Ascending aorta (tissue), 2 donors: Measurements from ENCODE around the gene ARHGAP45. TPM values are rescaled to one million over a fixed set of nuclear protein-coding genes. Genes with fewer than 3 reads are reported as not detected.
"Not testable (repeated sequence)": the region's sequence is repeated elsewhere in the genome, so short reads cannot be mapped to it uniquely, and the experiment has no call there.

Experiments
- DNase-seq, 2 donors: peaks; one replicate each; pipeline ENCODE4 v3.0.0-alpha.2; 2019; ENCODE audit warnings: low spot score in 2 of 2
- H3K27ac ChIP-seq, 2 donors: fragments of 200-600 bp; sonication (generic); one replicate each; pipeline ENCODE4 v1.5.1; 2016 to 2017; ENCODE audit warnings: mild to moderate bottlenecking in 1 of 2
- H3K27me3 ChIP-seq: fragments of 200-600 bp; sonication (generic); one replicate; pipeline ENCODE4 v1.5.1; 2017
- H3K36me3 ChIP-seq, 2 donors: fragments of 200-600 bp; sonication (generic); one replicate each; pipeline ENCODE4 v1.5.1; 2016
- H3K4me1 ChIP-seq, 2 donors: fragments of 200-600 bp; sonication (generic); one replicate each; pipeline ENCODE4 v1.5.1; 2016 to 2017; ENCODE audit warnings: mild to moderate bottlenecking in 1 of 2
- H3K4me3 ChIP-seq, 2 donors: fragments of 200-600 bp; sonication (generic); one replicate each; pipeline ENCODE4 v1.5.1; 2016 to 2017; ENCODE audit warnings: mild to moderate bottlenecking in 1 of 2
- H3K9me3 ChIP-seq, 2 donors: fragments of 200-600 bp; sonication (generic); one replicate each; pipeline ENCODE4 v1.5.1; 2016
- CTCF ChIP-seq, 3 experiments: fragments of 200-600 bp in 2 of 3; fragments of 450-650 bp in 1 of 3; sonication (generic) in 2 of 3; IDR thresholded peaks; one replicate each; pipeline ENCODE4 v1.5.1; 2016 to 2019; ENCODE audit warnings: antibody characterized with exemption in 3 of 3, mild to moderate bottlenecking in 1 of 3, moderate library complexity in 1 of 3
- intact Hi-C: fragments of 100-400 bp; cut with DNase I; formaldehyde crosslinking; loops from one replicate; pipeline ENCODE4 v1.15.1; 2023
- total RNA-seq: library from RNA; depleted of rRNA; stranded (reverse); fragments of >200 nt; gene quantifications from one replicate; pipeline ENCODE4 v1.1.0, GENCODE V29; 2016

Gene ARHGAP45
- total RNA-seq, 1 donor from 2014 or later = 66.5 TPM

- peak overlapping the region; percentile 79 to 95 for H3K27ac ChIP-seq
- peaks cover 83 to 88% of the 10 kb centered on the region in 2 donors for H3K36me3 ChIP-seq
- no peaks in the 10 kb centered on the region for H3K9me3 ChIP-seq
- peak overlapping the region in 1 of 2 donors; percentile 38 for H3K4me3 ChIP-seq
- peak; percentile 81 to 97 for DNase-seq
- H3K27me3 ChIP-seq = no peaks in the 10 kb centered on the region
- peak; percentile 95 to 98 (median 95) for TF ChIP-seq CTCF (IDR thresholded peaks at IDR 0.05)
- peaks cover 6 to 16% of the 10 kb centered on the region in 2 donors for H3K4me1 ChIP-seq
- intact Hi-C loops = loop anchor here (1.0 to 5.0 kb wide), 2 partner anchors 79 to 127 kb away; no protein-coding TSS in a partner anchor
Measured at GRCh38 chr19:1113030-1113985, 46.3 kb downstream of the ARHGAP45 start.

- intact Hi-C loops = loop anchor here (1.0 to 5.0 kb wide), 2 partner anchors 78 to 126 kb away; no protein-coding TSS in a partner anchor
- Histone ChIP-seq H3K27ac (peak overlapping the region; percentile 79 to 95), H3K36me3 (peaks cover 85 to 87% of the 10 kb centered on the region in 2 donors), H3K4me3 (peak overlapping the region in 1 of 2 donors; percentile 38), H3K9me3 (no peaks in the 10 kb centered on the region), H3K27me3 (no peaks in the 10 kb centered on the region), H3K4me1 (peaks cover 6 to 16% of the 10 kb centered on the region in 2 donors)
- TF ChIP-seq CTCF (IDR thresholded peaks at IDR 0.05) = no peak
- no peak for DNase-seq
Measured at GRCh38 chr19:1113986-1114483, 47.1 kb downstream of the ARHGAP45 start.

- not testable (repeated sequence) for H3K4me3 ChIP-seq, H3K27me3 ChIP-seq, H3K27ac ChIP-seq, H3K9me3 ChIP-seq, DNase-seq
- peaks cover 86 to 87% of the 10 kb centered on the region in 2 donors for H3K36me3 ChIP-seq
- H3K4me1 ChIP-seq = peaks cover 6 to 16% of the 10 kb centered on the region in 2 donors
- intact Hi-C loops = loop anchor here (5.0 kb wide), 1 partner anchor 78 kb away; no protein-coding TSS in a partner anchor
Measured at GRCh38 chr19:1114728-1115127, 47.8 kb downstream of the ARHGAP45 start.

GRCh38 chr19:1115646-1116420, 48.9 kb downstream of the ARHGAP45 start:
- intact Hi-C loops = no loop called here
- H3K27ac ChIP-seq = no peak overlapping the region
- no peak overlapping the region for H3K4me3 ChIP-seq
- H3K4me1 ChIP-seq = peaks cover 6 to 16% of the 10 kb centered on the region in 2 donors
- no peak for DNase-seq
- TF ChIP-seq CTCF (IDR thresholded peaks at IDR 0.05) = no peak
- no peaks in the 10 kb centered on the region for H3K27me3 ChIP-seq
- peaks cover 87% of the 10 kb centered on the region in 2 donors for H3K36me3 ChIP-seq
- no peaks in the 10 kb centered on the region for H3K9me3 ChIP-seq

- H3K4me1 ChIP-seq = peaks cover 6 to 16% of the 10 kb centered on the region in 2 donors
- peaks cover 87 to 89% of the 10 kb centered on the region in 2 donors for H3K36me3 ChIP-seq
- H3K4me3 ChIP-seq = no peak overlapping the region
- intact Hi-C loops = no loop called here
- no peak overlapping the region for H3K27ac ChIP-seq
- no peak for DNase-seq
- no peak for TF ChIP-seq CTCF (IDR thresholded peaks at IDR 0.05)
- no peaks in the 10 kb centered on the region for H3K27me3 ChIP-seq
- no peaks in the 10 kb centered on the region for H3K9me3 ChIP-seq
Measured at GRCh38 chr19:1116726-1117581, 50.0 kb downstream of the ARHGAP45 start.
